ENCODE data around the gene DIAPH3.

GRCh38 chr13:60139272-60139671, 24.5 kb downstream of the DIAPH3 start:
- TF ChIP-seq CTCF (IDR thresholded peaks at IDR 0.05) (no peak), POLR2A (IDR thresholded peaks at IDR 0.05) (no peak)
